Measurements from ENCODE around the gene SRBD1. TPM values are rescaled to one million over a fixed set of nuclear protein-coding genes. Genes with fewer than 3 reads are reported as not detected.

Gene SRBD1
- total and polyA plus RNA-seq, 2 of the 8 experiments (the other 6 are each of a cell fraction or from before 2014, with no cell fraction given) = 4.6 to 20.0 TPM

GRCh38 chr2:45625824-45626223, 14.8 kb upstream of the SRBD1 start:
- Histone ChIP-seq H3K79me2 (ENCODE audit: control insufficient read depth in 1 of 2, insufficient read depth in 2 of 2, low read length in 2 of 2) (no peaks in the 10 kb centered on the region), H3K27me3 (replicated peaks in 1 of 4; ENCODE audit: control insufficient read depth in 3 of 4, extremely low read depth in 1 of 4, insufficient read depth in 3 of 4, low read length in 3 of 4) (no peaks in the 10 kb centered on the region)
- POLR2A ChIA-PET (ENCODE audit: partially characterized antibody) = interaction anchor here (0.9 kb wide), 1 partner anchor 15 kb away, joined by 4 read pairs; the partner anchor contains the start of gene SRBD1

More at GRCh38 chr2:45625824-45626223, 14.8 kb upstream of the SRBD1 start:
- Histone ChIP-seq H3K4ac (replicated peaks; ENCODE audit: insufficient read length, low read depth, low read length) (no peak overlapping the region), H3K9ac (replicated peaks in 1 of 4; ENCODE audit: extremely low read depth in 1 of 4, low read depth in 3 of 4, low read length in 3 of 4) (no peak overlapping the region), H4K8ac (ENCODE audit: extremely low read depth, insufficient read depth, low read length) (no peak overlapping the region), H2BK15ac (ENCODE audit: low read length) (no peak overlapping the region), H3K18ac (ENCODE audit: extremely low read depth, low read length) (no peak overlapping the region), H3K9me3 (ENCODE audit: insufficient read depth in 2 of 2, low read depth in 1 of 2, low read length in 1 of 2) (no peaks in the 10 kb centered on the region), H2AK5ac (ENCODE audit: low read depth, low read length) (no peak overlapping the region), H3K56ac (replicated peaks; ENCODE audit: insufficient read length, low read depth, low read length) (no peak overlapping the region), H3K23me2 (ENCODE audit: low read depth, low read length) (no peaks in the 10 kb centered on the region), H2BK20ac (ENCODE audit: low read length) (no peak overlapping the region), H3K14ac (ENCODE audit: insufficient read length) (no peak overlapping the region), H3K79me1 (ENCODE audit: low read depth, low read length) (no peaks in the 10 kb centered on the region), H3K4me1 (replicated peaks in 1 of 4; ENCODE audit: control insufficient read depth in 3 of 4, insufficient read depth in 4 of 4, low read length in 3 of 4) (no peaks in the 10 kb centered on the region), H2BK5ac (ENCODE audit: low read depth, low read length) (no peak overlapping the region), H2BK120ac (replicated peaks; ENCODE audit: low read depth, low read length) (no peak overlapping the region), H3K4me2 (ENCODE audit: insufficient read depth in 1 of 2, low read depth in 2 of 2, low read length in 2 of 2) (no peak overlapping the region), H2BK12ac (ENCODE audit: low read depth, low read length) (no peak overlapping the region), H4K20me1 (replicated peaks in 1 of 2; ENCODE audit: control insufficient read depth in 1 of 2, insufficient read depth in 2 of 2, low read length in 2 of 2) (no peaks in the 10 kb centered on the region), H2AFZ (ENCODE audit: low read length) (no peak overlapping the region), H4K5ac (ENCODE audit: insufficient read length, low read depth, low read length) (no peak overlapping the region), H3K23ac (ENCODE audit: insufficient read length) (no peak overlapping the region), H3K4me3 (ENCODE audit: extremely low read depth in 1 of 4, insufficient read depth in 2 of 4, low read depth in 3 of 4, low read length in 4 of 4) (no peak overlapping the region), H3K27ac (ENCODE audit: low read depth, low read length) (no peak overlapping the region), H4K91ac (replicated peaks; ENCODE audit: insufficient read length, low read length) (no peak overlapping the region), H3K36me3 (ENCODE audit: control insufficient read depth in 2 of 4, insufficient read depth in 4 of 4, low read length in 3 of 4) (no peaks in the 10 kb centered on the region)
- DNase-seq (ENCODE audit: low read depth in 1 of 2, low spot score in 2 of 2) (no peak), FAIRE-seq (no peak)
- no peak for TF ChIP-seq TAF7 (optimal IDR thresholded peaks at IDR 0.05; ENCODE audit: borderline replicate concordance, low read depth, low read length)
- TF ChIP-seq ATF2 (IDR thresholded peaks at IDR 0.05; ENCODE audit: low read length) = no peak
- no peak for TF ChIP-seq RXRA (IDR thresholded peaks at IDR 0.05; ENCODE audit: insufficient read depth, low read depth, low read length)
- TF ChIP-seq GTF2F1 (IDR thresholded peaks at IDR 0.05; ENCODE audit: borderline replicate concordance, low read depth, low read length) = no peak
- TF ChIP-seq USF2 (IDR thresholded peaks at IDR 0.05; ENCODE audit: low read length) = no peak
- TF ChIP-seq PHF8 (conservative IDR thresholded peaks at IDR 0.05; ENCODE audit: low read depth, low read length) = no peak
- TF ChIP-seq KDM4A (IDR thresholded peaks at IDR 0.05; ENCODE audit: low read depth, low read length, severe bottlenecking) = no peak
- TF ChIP-seq NANOG (IDR thresholded peaks at IDR 0.05; ENCODE audit: insufficient read depth, low read depth, low read length, poor library complexity, severe bottlenecking) = no peak
- no peak for TF ChIP-seq BCL11A (IDR thresholded peaks at IDR 0.05; ENCODE audit: low read depth in 2 of 2, low read length in 2 of 2)
- TF ChIP-seq CEBPB (IDR thresholded peaks at IDR 0.05; ENCODE audit: low read depth, low read length) = no peak
- no peak for TF ChIP-seq TAF1 (IDR thresholded peaks at IDR 0.05; ENCODE audit: low read depth, low read length)
- TF ChIP-seq CREB1 (IDR thresholded peaks at IDR 0.05) = no peak
- CTCF ChIA-PET (ENCODE audit: partially characterized antibody) = interaction anchor here (1.4 to 1.7 kb wide), 2 partner anchors 13 to 318 kb away, joined by 3 to 6 read pairs; no protein-coding TSS in a partner anchor

All from H1 (cell line).